Adrenal gland (tissue), 5 donors: Measurements from ENCODE around the gene CPS1.

Experiments
- POLR2A ChIP-seq, 2 donors: fragments of 450-650 bp; IDR thresholded peaks; one replicate each; pipeline ENCODE4 v1.6.1; 2017; ENCODE audit warnings: antibody characterized with exemption in 2 of 2, mild to moderate bottlenecking in 2 of 2, moderate library complexity in 1 of 2
- TF ChIP-seq, protein P1 (sequence below), 6 experiments: fragments of 450-650 bp in 4 of 6; fragments of 200-600 bp in 2 of 6; sonication (generic) in 1 of 6; IDR thresholded peaks; 1 replicate in 5 of 6; 2 replicates in 1 of 6; pipeline versions ENCODE4 v1.5.1 to v1.8.0; 2016 to 2021; ENCODE audit warnings: antibody characterized with exemption in 6 of 6, mild to moderate bottlenecking in 2 of 6, moderate library complexity in 1 of 6
- donor health status: DM: no; HTN: no; CAD: no.

DNA sequence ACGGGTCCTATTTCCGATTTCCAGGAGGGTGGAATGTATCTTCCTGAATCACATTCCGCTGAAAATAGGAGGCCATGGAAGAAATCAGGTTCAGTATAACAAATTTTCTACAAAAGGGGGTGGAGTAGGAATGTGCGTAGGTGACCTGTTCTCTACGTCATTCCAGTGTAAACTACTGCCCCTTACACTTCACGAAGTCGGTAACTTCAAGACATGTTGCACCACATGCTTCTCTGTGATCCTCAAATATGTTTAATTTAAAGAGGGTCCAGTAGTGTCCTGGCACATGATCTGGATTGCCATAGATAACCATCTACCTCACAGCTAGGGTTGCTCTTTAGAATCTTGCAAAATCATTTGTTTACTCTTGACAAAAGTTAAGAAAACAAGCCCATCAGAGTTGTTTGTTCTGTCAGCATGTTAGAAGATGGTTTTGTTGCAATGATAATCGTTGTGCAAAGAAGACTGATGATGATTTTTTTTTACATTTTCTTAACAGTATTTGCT lies 7.5 kb upstream of the CPS1 start:
- TF ChIP-seq, protein P1, sequence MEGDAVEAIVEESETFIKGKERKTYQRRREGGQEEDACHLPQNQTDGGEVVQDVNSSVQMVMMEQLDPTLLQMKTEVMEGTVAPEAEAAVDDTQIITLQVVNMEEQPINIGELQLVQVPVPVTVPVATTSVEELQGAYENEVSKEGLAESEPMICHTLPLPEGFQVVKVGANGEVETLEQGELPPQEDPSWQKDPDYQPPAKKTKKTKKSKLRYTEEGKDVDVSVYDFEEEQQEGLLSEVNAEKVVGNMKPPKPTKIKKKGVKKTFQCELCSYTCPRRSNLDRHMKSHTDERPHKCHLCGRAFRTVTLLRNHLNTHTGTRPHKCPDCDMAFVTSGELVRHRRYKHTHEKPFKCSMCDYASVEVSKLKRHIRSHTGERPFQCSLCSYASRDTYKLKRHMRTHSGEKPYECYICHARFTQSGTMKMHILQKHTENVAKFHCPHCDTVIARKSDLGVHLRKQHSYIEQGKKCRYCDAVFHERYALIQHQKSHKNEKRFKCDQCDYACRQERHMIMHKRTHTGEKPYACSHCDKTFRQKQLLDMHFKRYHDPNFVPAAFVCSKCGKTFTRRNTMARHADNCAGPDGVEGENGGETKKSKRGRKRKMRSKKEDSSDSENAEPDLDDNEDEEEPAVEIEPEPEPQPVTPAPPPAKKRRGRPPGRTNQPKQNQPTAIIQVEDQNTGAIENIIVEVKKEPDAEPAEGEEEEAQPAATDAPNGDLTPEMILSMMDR (IDR thresholded peaks at IDR 0.05) = no peak
- no peak for TF ChIP-seq POLR2A (IDR thresholded peaks at IDR 0.05)
